RWPE1 (cell line): ENCODE measurements around the gene TP53I13.

Experiments used
- CTCF ChIA-PET: fragments of 350-600 bp; sonication (Branson Sonifier 250); formaldehyde crosslinking; extraction: SDS; loops from one replicate; lab custom pipeline; 2021; lab: Yijun Ruan, JAX
- POLR2A ChIA-PET: fragments of 400-600 bp; formaldehyde crosslinking; extraction: SDS; loops from one replicate; lab custom pipeline; 2020; ENCODE audit warnings: antibody characterized with exemption; ENCODE audit not compliant: low non-redundant PET; lab: Yijun Ruan, JAX
- DNase-seq: peaks from one replicate; pipeline ENCODE4 v3.0.0; 2012; ENCODE audit warnings: low spot score
- H3K27ac ChIP-seq: fragments of 450-650 bp; 2 replicates; pipeline ENCODE4 v1.5.1; 2017
- TF ChIP-seq, protein P1 (sequence below): fragments of 450-650 bp; conservative IDR thresholded peaks from 2 replicates; pipeline ENCODE4 v1.5.1; 2017; ENCODE audit warnings: low read depth, mild to moderate bottlenecking

The TP53I13 gene

DNA sequence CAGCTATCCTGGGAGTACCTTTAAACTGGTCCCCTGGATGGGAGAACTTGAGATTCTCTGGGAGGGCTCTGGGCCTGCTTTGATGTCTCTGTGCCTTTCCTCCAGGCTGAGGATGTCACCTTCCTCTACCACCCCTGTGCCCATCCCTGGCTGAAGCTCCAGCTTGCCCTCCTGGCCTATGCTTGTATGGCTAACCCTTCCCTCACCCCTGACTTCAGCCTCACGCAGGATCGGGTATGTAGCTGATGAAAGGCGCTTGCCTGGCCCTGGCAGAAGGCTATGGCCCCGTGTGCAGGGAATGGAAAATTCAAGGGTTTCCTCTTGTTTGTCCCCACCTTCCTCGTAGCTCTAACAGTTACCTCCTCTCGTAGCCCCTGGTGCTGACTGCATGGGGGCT, 3.0 kb downstream of the TP53I13 start:
- ChIA-PET POLR2A (no interaction called here), CTCF (interaction anchor here (0.7 to 1.7 kb wide), 5 partner anchors 20 to 142 kb away, joined by 3 to 6 read pairs (median 4); no protein-coding TSS in a partner anchor)
- no peak for DNase-seq
- peak overlapping the region; percentile 99 for H3K27ac ChIP-seq
- TF ChIP-seq, protein P1, sequence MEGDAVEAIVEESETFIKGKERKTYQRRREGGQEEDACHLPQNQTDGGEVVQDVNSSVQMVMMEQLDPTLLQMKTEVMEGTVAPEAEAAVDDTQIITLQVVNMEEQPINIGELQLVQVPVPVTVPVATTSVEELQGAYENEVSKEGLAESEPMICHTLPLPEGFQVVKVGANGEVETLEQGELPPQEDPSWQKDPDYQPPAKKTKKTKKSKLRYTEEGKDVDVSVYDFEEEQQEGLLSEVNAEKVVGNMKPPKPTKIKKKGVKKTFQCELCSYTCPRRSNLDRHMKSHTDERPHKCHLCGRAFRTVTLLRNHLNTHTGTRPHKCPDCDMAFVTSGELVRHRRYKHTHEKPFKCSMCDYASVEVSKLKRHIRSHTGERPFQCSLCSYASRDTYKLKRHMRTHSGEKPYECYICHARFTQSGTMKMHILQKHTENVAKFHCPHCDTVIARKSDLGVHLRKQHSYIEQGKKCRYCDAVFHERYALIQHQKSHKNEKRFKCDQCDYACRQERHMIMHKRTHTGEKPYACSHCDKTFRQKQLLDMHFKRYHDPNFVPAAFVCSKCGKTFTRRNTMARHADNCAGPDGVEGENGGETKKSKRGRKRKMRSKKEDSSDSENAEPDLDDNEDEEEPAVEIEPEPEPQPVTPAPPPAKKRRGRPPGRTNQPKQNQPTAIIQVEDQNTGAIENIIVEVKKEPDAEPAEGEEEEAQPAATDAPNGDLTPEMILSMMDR: no peak

DNA sequence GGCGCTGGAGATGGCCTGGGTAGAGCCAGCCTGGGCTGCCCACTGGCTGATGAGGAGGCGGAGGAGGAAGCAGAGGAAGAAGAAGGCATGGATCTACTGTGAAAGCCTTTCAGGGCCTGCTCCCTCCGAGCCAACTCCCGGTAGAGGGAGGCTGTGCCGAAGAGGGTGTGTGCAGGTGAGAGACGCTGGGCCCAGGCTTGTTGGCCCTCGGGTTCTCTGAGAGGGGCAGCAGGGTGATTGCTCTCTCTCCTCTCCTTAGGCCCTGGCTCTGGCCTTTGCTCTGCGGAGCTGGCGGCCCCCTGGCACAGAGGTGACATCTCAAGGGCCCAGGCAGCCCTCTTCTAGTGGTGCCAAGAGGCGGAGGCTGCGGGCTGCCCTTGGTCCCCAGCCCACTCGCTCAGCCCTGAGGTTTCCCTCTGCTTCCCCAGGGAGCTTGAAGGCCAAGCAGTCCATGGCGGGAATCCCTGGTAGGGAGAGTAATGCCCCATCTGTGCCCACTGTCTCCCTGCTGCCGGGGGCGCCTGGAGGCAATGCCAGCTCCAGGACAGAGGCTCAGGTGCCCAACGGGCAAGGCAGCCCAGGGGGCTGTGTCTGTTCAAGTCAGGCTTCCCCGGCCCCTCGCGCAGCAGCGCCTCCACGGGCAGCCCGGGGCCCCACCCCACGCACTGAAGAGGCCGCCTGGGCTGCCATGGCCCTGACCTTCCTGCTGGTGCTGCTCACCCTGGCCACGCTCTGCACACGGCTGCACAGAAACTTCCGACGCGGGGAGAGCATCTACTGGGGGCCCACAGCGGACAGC, 3.6 kb downstream of the TP53I13 start:
- TF ChIP-seq, protein P1: no peak
- CTCF ChIA-PET: interaction anchor here (0.7 to 1.1 kb wide), 4 partner anchors 20 to 143 kb away, joined by 3 to 6 read pairs (median 4); no protein-coding TSS in a partner anchor
- no peak for DNase-seq
- POLR2A ChIA-PET: no interaction called here
- peak overlapping the region; percentile 99 for H3K27ac ChIP-seq

DNA sequence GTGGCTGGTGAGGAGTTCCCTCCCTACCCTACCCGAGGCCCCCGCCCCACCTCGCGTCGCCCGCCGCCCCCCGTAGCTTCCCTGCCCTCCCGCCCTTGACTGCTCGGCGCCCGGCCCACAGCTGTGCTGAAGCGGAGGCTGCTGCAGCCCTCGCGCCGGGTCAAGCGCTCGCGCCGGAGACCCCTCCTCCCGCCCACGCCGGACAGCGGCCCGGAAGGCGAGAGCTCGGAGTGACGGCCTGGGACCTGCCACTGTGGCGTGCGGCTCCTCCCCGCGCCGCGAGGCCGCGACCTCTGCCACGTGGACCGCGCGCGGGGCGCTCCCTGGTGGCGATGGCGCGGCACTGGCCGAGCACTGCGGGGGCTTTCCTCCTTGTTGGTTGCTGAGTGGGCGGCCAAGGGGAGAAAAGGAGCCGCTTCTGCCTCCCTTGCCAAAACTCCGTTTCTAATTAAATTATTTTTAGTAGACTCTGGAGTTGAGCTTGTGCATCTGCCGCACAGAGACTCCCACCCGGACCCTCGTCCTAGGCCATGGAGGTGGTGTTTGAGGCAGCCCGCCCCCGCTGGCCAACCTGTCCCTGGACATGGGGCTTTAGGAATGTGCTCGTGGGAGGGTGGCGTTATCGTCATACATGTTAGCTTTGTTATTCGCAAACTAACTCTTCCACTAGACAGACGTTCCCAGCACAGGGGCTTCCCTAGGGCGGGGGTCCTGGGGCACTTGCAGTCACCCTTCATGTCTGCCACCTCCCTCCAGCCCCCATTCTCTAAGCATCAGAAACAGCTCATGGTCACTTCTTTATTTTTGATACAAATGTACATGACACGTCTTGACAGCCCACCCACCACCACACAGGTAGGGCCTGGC, 4.4 kb downstream of the TP53I13 start:
- TF ChIP-seq, protein P1: 0 out of 2 replicates have a peak, but pooled peaks have one; percentile 15
- H3K27ac ChIP-seq: peak overlapping the region; percentile 99
- ChIA-PET CTCF (interaction anchor here (0.7 to 1.1 kb wide), 3 partner anchors 10 to 22 kb away, joined by 3 to 4 read pairs (median 3); no protein-coding TSS in a partner anchor), POLR2A (no interaction called here)
- no peak for DNase-seq

DNA sequence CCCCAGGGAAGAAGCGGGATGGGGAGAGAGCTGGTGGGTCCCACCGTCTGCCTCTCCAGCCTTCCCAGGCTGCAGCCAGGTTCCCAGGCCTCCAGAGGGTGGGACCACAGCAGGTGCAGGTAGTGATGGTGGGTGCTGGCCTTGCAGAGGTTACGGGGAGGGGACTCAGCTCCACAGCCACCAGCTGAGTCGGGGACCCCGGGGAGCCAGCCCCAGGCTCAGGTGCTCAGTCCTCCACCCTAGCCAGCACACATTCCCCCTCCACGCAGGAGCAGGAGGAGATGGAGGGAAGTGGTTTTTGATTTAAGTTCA, 5.0 kb downstream of the TP53I13 start:
- DNase-seq: no peak
- peak overlapping the region; percentile 99 for H3K27ac ChIP-seq
- TF ChIP-seq, protein P1: no peak
- POLR2A ChIA-PET: no interaction called here
- CTCF ChIA-PET: interaction anchor here (0.7 to 0.9 kb wide), 2 partner anchors 9 to 18 kb away, joined by 3 to 4 read pairs; no protein-coding TSS in a partner anchor

DNA sequence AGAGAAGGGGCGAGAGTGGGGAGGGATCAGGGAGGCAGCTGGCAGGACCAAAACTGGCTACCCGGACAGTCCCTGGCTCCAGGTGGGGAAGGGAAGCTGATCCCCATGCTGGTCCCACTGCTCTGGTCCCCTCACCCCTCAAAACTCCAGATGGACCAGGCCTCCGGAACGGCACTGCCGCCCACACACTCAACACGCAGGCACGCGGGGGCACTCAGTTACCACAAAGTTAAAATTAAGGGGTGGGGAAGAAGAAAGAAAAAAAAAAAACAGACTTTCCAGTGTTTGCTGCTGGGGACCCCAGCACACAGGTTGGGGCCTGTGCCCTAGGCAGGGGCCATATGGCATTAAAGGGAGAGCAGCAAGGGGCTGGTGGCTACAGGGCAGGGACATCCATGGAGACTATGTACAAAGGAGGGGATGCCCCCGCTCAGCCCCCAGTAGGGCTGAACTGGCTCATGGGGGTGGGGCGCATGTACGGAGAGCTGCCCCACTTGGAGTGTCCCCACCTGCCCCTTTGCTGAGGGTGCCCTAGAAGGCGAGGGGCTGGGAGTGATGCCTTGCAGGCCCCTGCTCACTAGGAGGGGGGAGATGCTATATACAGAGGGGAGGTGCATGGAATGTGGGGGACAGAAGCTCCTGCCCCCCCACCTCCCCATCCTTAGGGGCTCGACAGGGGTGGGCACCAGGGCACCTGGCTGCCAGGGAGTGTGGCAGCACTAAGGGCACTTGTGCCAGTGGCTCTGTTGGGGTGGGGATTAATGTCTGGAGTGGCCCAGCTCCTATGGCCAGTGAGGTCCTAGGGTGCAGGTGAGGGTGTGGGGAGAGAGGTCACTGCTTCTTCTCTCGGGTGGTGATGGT, 5.6 kb downstream of the TP53I13 start:
- peak overlapping the region; percentile 99 for H3K27ac ChIP-seq
- no peak for DNase-seq
- CTCF ChIA-PET: interaction anchor here (0.7 to 1.3 kb wide), 2 partner anchors 9 to 17 kb away, joined by 3 to 8 read pairs; no protein-coding TSS in a partner anchor
- POLR2A ChIA-PET: no interaction called here
- TF ChIP-seq, protein P1: no peak
